Stimulated activated CD8-positive, alpha-beta memory T cell treated with anti-CD3 and anti-CD28 coated beads, Interleukin-7, amount 100 ng/mL, for 24 hours (primary cell): ENCODE data around the gene LHX2.

Experiments
- DNase-seq: peaks from one replicate; pipeline ENCODE4 v3.0.0-alpha.2; 2020; ENCODE audit warnings: low read depth

Gene LHX2

GRCh38 chr9:124013309-124014210 is 2.0 kb downstream of the LHX2 start:
- DNase-seq = no peak

- DNase-seq = no peak
These were observed 2.8 kb downstream of the LHX2 start for GRCh38 chr9:124014211-124014955.

GRCh38 chr9:124014956-124015660 is 3.5 kb downstream of the LHX2 start:
- DNase-seq = no peak

GRCh38 chr9:124015661-124016131 is 4.1 kb downstream of the LHX2 start:
- DNase-seq = no peak

- no peak for DNase-seq
These were observed 4.8 kb downstream of the LHX2 start for GRCh38 chr9:124016175-124017050.

- no peak for DNase-seq
These were observed 5.7 kb downstream of the LHX2 start for GRCh38 chr9:124017051-124017928.

- DNase-seq = no peak
These were observed 6.6 kb downstream of the LHX2 start for GRCh38 chr9:124017929-124018729.

GRCh38 chr9:124018730-124019697 is 7.4 kb downstream of the LHX2 start:
- no peak for DNase-seq

- no peak for DNase-seq
These were observed 8.4 kb downstream of the LHX2 start for GRCh38 chr9:124019771-124020519.

- DNase-seq = no peak
These were observed 9.2 kb downstream of the LHX2 start for GRCh38 chr9:124020520-124021384.

- no peak for DNase-seq
These were observed 9.8 kb downstream of the LHX2 start for GRCh38 chr9:124021385-124021769.

- DNase-seq = no peak
These were observed 10.9 kb downstream of the LHX2 start for GRCh38 chr9:124022201-124023121.

- no peak for DNase-seq
These were observed 12.5 kb downstream of the LHX2 start for GRCh38 chr9:124024107-124024506.

- DNase-seq = no peak
These were observed 18.0 kb downstream of the LHX2 start for GRCh38 chr9:124029617-124030016.

GRCh38 chr9:124030969-124031451 is 19.4 kb downstream of the LHX2 start:
- DNase-seq = no peak
